Memory B cell (primary cell): ENCODE results near the gene MARCKSL1.
A peak's percentile ranks its signal among the peaks of the same experiment; 100 is the strongest.
"Not testable (repeated sequence)": the region's sequence is repeated elsewhere in the genome, so short reads cannot be mapped to it uniquely, and the experiment has no call there.

Experiments
- ATAC-seq: fragments of 150-1000 bp; cut with Tn5 transposase; 2 replicates; pipeline ENCODE4 v1.10.0; 2021; ENCODE audit warnings: low read depth, mild to moderate bottlenecking, moderate library complexity
- DNase-seq, 2 donors: peaks; one replicate each; pipeline ENCODE4 v3.0.0; 2022; ENCODE audit warnings: low spot score in 2 of 2
- H3K27ac Mint-ChIP-seq: one replicate; pipeline ENCODE4 v1.8.0; 2022; ENCODE audit warnings: mild to moderate bottlenecking, moderate library complexity, mixed read lengths
- H3K27me3 Mint-ChIP-seq: one replicate; pipeline ENCODE4 v1.8.0; 2022; ENCODE audit warnings: mixed read lengths
- H3K36me3 Mint-ChIP-seq: one replicate; pipeline ENCODE4 v1.8.0; 2022; ENCODE audit warnings: mild to moderate bottlenecking, mixed read lengths
- H3K4me1 Mint-ChIP-seq: one replicate; pipeline ENCODE4 v1.8.0; 2022; ENCODE audit warnings: mixed read lengths
- H3K4me3 Mint-ChIP-seq: one replicate; pipeline ENCODE4 v1.8.0; 2022; ENCODE audit warnings: mild to moderate bottlenecking, moderate library complexity, mixed read lengths
- H3K9me3 Mint-ChIP-seq: one replicate; pipeline ENCODE4 v1.8.0; 2022; ENCODE audit warnings: mixed read lengths

Gene MARCKSL1

DNA sequence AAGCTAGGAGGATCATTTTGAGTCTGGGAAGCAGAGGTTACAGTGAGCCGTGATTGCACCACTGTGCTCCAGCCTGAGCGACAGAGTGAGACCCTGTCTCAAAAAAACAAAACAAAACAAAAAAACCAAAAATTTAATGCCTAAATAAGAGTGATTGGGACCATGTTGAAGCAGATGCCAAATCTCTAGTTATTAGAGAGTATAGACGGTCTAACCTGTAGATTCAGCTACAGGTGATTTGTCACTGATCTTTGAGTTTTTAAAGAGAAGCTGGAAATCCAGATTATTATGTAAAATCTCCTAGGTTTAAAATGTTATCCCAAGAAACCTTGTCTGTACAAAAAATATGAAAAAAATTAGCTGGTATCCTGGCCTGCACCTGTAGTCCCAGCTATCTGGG lies 32.7 kb downstream of the MARCKSL1 start:
- Mint-ChIP-seq H3K36me3 (peaks cover 36% of the 10 kb centered on the region), H3K4me1 (peaks cover 30% of the 10 kb centered on the region), H3K27me3 (no peaks in the 10 kb centered on the region), H3K27ac (no peak overlapping the region), H3K9me3 (no peaks in the 10 kb centered on the region), H3K4me3 (no peak overlapping the region)
- DNase-seq (no peak), ATAC-seq (no peak)

DNA sequence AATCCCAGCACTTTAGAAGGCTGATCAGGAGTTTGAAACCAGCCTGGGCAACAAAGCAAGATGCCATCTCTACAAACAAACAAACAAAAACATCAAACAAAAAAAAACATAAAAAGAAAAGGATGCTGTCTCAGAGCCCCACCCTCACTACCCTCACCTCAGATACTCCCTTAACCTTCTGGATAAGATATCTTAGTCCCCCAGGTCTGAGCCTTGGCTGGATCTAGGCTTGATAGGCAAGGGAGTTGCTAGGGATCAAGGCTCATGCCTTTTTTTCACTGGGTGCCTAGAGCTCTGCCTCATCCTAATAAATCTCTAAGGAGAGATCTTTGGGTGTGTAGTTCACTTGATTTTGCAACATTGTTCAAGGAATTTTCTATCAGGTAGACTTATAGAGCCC lies 36.7 kb downstream of the MARCKSL1 start:
- Mint-ChIP-seq H3K27ac (peak overlapping the region; percentile 35), H3K4me3 (no peak overlapping the region), H3K4me1 (peaks cover 36% of the 10 kb centered on the region)

DNA sequence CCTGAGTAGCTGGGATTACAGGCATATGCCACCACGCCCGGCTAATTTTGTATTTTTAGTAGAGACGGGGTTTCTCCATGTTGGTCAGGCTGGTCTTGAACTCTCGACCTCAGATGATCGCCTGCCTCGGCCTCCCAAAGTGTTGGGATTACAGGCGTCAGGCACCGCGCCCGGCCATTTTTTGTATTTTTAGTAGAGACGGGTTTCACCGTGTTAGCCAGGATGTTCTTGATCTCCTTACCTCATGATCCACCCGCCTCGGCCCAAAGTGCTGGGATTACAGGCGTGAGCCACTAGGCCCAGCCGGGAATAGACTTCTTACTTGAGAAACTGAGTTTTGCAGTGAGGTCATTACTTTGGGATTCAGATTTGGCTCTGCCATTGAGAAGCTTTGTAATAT lies 37.8 kb downstream of the MARCKSL1 start:
- not testable (repeated sequence) for ATAC-seq, H3K9me3 Mint-ChIP-seq, H3K27ac Mint-ChIP-seq, DNase-seq, H3K27me3 Mint-ChIP-seq, H3K4me3 Mint-ChIP-seq
- Mint-ChIP-seq H3K36me3 (peaks cover 20% of the 10 kb centered on the region), H3K4me1 (peaks cover 32% of the 10 kb centered on the region)

More for the DNA sequence above, 36.7 kb downstream of the MARCKSL1 start:
- Mint-ChIP-seq H3K36me3 (peaks cover 28% of the 10 kb centered on the region), H3K27me3 (no peaks in the 10 kb centered on the region), H3K9me3 (no peaks in the 10 kb centered on the region)
- ATAC-seq (no peak), DNase-seq (no peak)

DNA sequence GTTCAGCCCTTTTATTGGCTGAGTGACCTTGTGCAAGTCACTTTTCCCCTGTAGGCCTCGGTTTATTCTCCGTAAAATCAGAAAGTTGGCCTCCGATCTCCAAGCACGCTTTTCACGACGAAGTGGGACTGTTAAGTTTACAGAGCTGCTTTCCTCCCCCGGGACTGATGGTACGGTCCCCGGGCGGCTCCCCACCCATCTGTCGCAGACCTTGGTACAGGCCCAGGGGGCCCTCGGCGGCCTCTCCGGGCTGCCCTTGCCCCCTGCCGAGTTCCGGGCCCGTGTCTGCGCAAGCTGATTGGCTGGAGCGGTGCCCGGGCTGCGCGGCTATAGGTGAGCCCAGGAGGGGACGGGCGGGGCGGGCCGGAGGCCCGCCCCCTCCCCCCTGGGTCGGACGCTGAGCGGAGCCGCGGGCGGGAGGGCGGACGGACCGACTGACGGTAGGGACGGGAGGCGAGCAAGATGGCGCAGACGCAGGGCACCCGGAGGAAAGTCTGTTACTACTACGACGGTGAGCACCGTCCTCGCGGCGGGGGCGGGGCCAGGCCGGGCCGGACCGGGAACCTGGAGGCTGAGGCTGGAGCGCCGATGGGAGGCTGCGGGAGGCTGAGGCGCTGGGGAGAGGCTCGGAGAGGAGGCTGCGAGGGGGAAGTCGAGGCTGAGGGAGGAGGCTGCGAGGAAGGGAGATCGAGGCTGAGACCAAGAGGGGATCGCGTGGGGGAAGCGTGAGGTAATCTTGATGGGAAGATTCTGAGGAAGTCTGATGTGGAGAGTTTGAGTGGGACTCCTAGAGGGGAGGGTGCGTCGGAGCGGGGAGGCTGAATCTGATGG lies 44.1 kb downstream of the MARCKSL1 start, which contains the start of gene HDAC1:
HDAC1 (plus strand) TSS at position 376 of the 831 bp plus-strand sequence; CDS start at position 463, 87 bp downstream.
- Mint-ChIP-seq H3K36me3 (peaks cover 8% of the 10 kb centered on the region), H3K9me3 (no peaks in the 10 kb centered on the region), H3K27me3 (no peaks in the 10 kb centered on the region), H3K27ac (peak within 1 kb of the TSS; percentile 91), H3K4me3 (peak within 1 kb of the TSS; percentile 99), H3K4me1 (peaks cover 27% of the 10 kb centered on the region)
- ATAC-seq (peak; percentile 94), DNase-seq (peak; percentile 91 to 94)

DNA sequence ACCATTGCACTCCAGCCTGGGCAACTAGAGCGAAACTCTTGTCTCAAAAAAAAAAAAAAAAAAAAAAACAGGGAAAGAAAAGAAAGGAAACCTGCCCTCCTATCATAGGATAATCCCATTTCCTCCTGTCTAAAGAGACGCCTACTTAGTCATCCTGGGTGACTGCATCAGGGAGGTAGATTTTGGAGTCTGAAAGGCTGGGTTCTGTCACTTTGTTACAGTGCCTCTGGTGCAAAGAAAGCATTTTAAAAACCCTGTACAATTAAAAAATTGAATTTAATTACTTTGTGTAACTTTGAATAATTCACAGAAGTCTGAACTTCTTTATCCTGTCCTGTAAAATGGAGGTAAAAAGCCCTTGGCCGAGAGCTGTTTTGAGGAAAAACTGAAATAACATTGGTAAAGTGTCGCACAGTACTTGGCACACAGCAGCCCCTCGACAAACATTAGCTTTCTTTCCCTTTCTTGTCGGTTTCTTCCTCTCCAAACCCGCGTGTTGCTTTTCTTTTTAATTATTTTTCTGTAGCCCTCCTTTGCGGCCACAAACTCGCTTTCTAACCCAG lies 44.8 kb downstream of the MARCKSL1 start:
- Mint-ChIP-seq H3K36me3 (peaks cover 3% of the 10 kb centered on the region), H3K4me3 (peak overlapping the region; percentile 99), H3K27ac (peak overlapping the region; percentile 91), H3K4me1 (peaks cover 21% of the 10 kb centered on the region), H3K27me3 (no peaks in the 10 kb centered on the region), H3K9me3 (no peaks in the 10 kb centered on the region)
- ATAC-seq (no peak), DNase-seq (no peak)

DNA sequence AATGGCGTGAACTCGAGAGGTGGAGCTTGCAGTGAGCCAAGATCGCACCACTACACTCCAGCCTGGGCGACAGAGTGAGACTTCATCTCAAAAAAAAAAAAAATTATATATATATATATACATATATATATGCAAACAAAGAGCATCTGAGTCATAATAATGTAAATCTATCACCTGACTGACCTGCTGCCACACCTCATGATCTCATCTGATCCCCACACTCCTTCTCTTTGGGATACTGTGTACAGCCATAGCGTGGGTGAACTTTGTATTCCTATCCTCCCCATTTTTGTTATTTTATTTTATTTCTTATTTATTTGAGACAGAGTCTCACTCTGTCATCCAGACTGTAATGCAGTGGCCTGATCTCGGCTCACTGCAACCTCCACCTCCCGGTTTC lies 46.8 kb downstream of the MARCKSL1 start:
- Mint-ChIP-seq H3K4me1 (peaks cover 10% of the 10 kb centered on the region), H3K36me3 (peaks cover 7% of the 10 kb centered on the region), H3K4me3 (no peak overlapping the region), H3K27me3 (no peaks in the 10 kb centered on the region), H3K27ac (no peak overlapping the region), H3K9me3 (no peaks in the 10 kb centered on the region)
- ATAC-seq (no peak), DNase-seq (no peak)

DNA sequence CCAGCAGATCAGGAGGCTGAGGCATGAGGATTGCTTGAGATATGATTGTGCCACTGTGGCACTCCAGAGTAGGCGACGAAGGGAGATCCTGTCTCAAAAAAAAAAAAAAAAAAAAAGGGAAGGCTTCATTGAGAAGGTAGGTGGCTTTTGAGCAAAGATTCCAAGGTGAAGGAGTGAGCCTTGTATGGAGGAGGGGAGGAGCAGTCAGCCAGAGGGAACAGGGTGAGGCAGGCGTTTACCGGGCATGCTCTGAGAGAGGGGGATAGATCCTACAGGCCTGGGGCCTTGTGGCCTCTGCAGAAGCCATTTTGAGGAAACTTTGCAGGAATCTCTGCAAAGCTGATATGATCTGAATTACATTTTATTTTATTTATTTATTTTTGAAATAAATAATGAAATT lies 49.3 kb downstream of the MARCKSL1 start:
- ATAC-seq (no peak), DNase-seq (no peak)
- H3K27me3 Mint-ChIP-seq = no peaks in the 10 kb centered on the region
- no peak overlapping the region for H3K4me3 Mint-ChIP-seq
- peaks cover 6% of the 10 kb centered on the region for H3K36me3 Mint-ChIP-seq
- H3K4me1 Mint-ChIP-seq = peaks cover 3% of the 10 kb centered on the region
- no peaks in the 10 kb centered on the region for H3K9me3 Mint-ChIP-seq
- no peak overlapping the region for H3K27ac Mint-ChIP-seq

DNA sequence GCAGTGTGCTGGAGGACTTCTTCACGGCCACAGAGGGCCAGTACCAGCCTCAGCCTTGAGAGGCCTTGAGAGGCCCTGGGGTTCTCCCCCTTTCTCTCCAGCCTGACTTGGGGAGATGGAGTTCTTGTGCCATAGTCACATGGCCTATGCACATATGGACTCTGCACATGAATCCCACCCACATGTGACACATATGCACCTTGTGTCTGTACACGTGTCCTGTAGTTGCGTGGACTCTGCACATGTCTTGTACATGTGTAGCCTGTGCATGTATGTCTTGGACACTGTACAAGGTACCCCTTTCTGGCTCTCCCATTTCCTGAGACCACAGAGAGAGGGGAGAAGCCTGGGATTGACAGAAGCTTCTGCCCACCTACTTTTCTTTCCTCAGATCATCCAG lies 50.4 kb downstream of the MARCKSL1 start:
- Mint-ChIP-seq H3K27me3 (no peaks in the 10 kb centered on the region), H3K9me3 (no peaks in the 10 kb centered on the region), H3K27ac (no peak overlapping the region), H3K4me3 (no peak overlapping the region), H3K4me1 (no peaks in the 10 kb centered on the region), H3K36me3 (peaks cover 6% of the 10 kb centered on the region)
- ATAC-seq (no peak), DNase-seq (no peak)

DNA sequence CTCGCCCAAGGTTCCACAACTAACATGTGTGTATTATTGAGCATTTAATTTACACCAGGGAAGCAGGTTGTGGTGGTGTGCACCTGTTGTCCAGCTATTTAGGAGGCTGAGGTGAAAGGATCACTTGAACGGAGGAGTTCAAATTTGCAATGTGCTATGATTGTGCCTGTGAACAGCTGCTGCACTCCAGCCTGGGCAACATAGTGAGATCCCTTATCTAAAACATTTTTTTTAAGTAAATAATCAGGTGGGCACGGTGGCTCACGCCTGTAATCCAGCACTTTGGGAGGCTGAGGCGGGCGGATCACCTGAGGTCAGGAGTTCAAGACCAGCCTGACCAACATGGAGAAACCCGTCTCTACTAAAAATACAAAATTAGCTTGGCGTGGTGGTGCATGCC lies 51.3 kb downstream of the MARCKSL1 start:
- not testable (repeated sequence) for ATAC-seq, H3K27me3 Mint-ChIP-seq, H3K4me1 Mint-ChIP-seq, H3K27ac Mint-ChIP-seq, H3K9me3 Mint-ChIP-seq, DNase-seq, H3K36me3 Mint-ChIP-seq, H3K4me3 Mint-ChIP-seq
